Mesenteric fat pad (tissue), 1 donor: ENCODE measurements around the gene CEP350. TPM values are rescaled to one million over a fixed set of nuclear protein-coding genes. Genes with fewer than 3 reads are reported as not detected.

Experiments used
- DNase-seq: peaks from one replicate; pipeline ENCODE4 v3.0.0-alpha.2; 2020; ENCODE audit warnings: low spot score
- long read RNA-seq: library from polyadenylated mRNA; unstranded; transcript quantifications from one replicate; pipeline ENCODE4 v2.0.0, GENCODE V29; 2020
- total RNA-seq: library from RNA; stranded (reverse); fragmentation: NEBNext Ultra II Directional; extraction: Animal tissue kit (Norgen Biotek cat#: 25700); gene quantifications from one replicate; pipeline ENCODE4 v1.2.1, GENCODE V29; 2021
- donor health status: DM: yes; HTN: yes; CAD: no.

The CEP350 gene
- 57.6 TPM for total RNA-seq
- long read RNA-seq, partial matches to known transcripts, result 12 of 31 reads
- long read RNA-seq, other reads (novel, unspliced or antisense), result 19 of 31 reads

GRCh38 chr1:179954493-179955286 is at the start of gene CEP350:
Gene CEP350 (plus strand): TSS chr1:179954810. CDS start chr1:179986182, 31,372 bp downstream.
- peak; percentile 99 for DNase-seq

- no peak for DNase-seq
Measured at GRCh38 chr1:179910934-179911333, 43.7 kb upstream of the CEP350 start.

- DNase-seq, result no peak
Measured at GRCh38 chr1:179911812-179912211, 42.8 kb upstream of the CEP350 start.

- no peak for DNase-seq
Measured at GRCh38 chr1:179917601-179918429, 36.8 kb upstream of the CEP350 start.

- DNase-seq, result no peak
Measured at GRCh38 chr1:179921472-179921871, 33.1 kb upstream of the CEP350 start.

- no peak for DNase-seq
Measured at GRCh38 chr1:179921981-179922872, 32.4 kb upstream of the CEP350 start.

GRCh38 chr1:179923029-179923428 is 31.6 kb upstream of the CEP350 start:
- DNase-seq, result no peak

- DNase-seq, result no peak
Measured at GRCh38 chr1:179924268-179924667, 30.3 kb upstream of the CEP350 start.

- no peak for DNase-seq
Measured at GRCh38 chr1:179925302-179925701, 29.3 kb upstream of the CEP350 start.

- no peak for DNase-seq
Measured at GRCh38 chr1:179925922-179926849, 28.4 kb upstream of the CEP350 start.

- DNase-seq, result no peak
Measured at GRCh38 chr1:179926850-179927205, 27.8 kb upstream of the CEP350 start.

GRCh38 chr1:179929955-179930798 is 24.4 kb upstream of the CEP350 start:
- no peak for DNase-seq

- no peak for DNase-seq
Measured at GRCh38 chr1:179930867-179931266, 23.7 kb upstream of the CEP350 start.

- no peak for DNase-seq
Measured at GRCh38 chr1:179933219-179933618, 21.4 kb upstream of the CEP350 start.

GRCh38 chr1:179935909-179936496 is 18.6 kb upstream of the CEP350 start:
- no peak for DNase-seq

- DNase-seq, result no peak
Measured at GRCh38 chr1:179937668-179938254, 16.8 kb upstream of the CEP350 start.

GRCh38 chr1:179938752-179939151 is 15.9 kb upstream of the CEP350 start:
- no peak for DNase-seq

- DNase-seq, result no peak
Measured at GRCh38 chr1:179939941-179940340, 14.7 kb upstream of the CEP350 start.
